GM12892 (cell line): Measurements from ENCODE around the gene CCND3.

Experiments used
- DNase-seq: peaks from one replicate; pipeline ENCODE4 v3.0.0; 2011; ENCODE audit not compliant: insufficient read length
- FAIRE-seq: peaks from 2 replicates; lab custom pipeline; 2011; peaks lifted over from hg19 to GRCh38; lab: Jason Lieb, UNC
- POLR2A ChIP-seq: IDR thresholded peaks from 2 replicates; pipeline ENCODE4 v1.6.1; 2011; ENCODE audit warnings: low read depth, low read length, control low read depth
- POLR2AphosphoS5 ChIP-seq: IDR thresholded peaks from 2 replicates; pipeline ENCODE4 v1.6.1; 2011; ENCODE audit warnings: low read depth, low read length, control low read depth
- TAF1 ChIP-seq: IDR thresholded peaks from 2 replicates; pipeline ENCODE4 v1.6.1; 2011; ENCODE audit warnings: low read depth, mild to moderate bottlenecking, control low read depth, low read length, borderline replicate concordance

CCND3 gene

GRCh38 chr6:41935193-41935574, 6.4 kb downstream of the CCND3 start:
- FAIRE-seq = no peak
- no peak for TF ChIP-seq POLR2A
- no peak for TF ChIP-seq POLR2AphosphoS5
- no peak for TF ChIP-seq TAF1
- no peak for DNase-seq

- TF ChIP-seq POLR2A = 0 out of 2 replicates have a peak, but pooled peaks have one; percentile 33
- TF ChIP-seq POLR2AphosphoS5 = no peak
- FAIRE-seq (no peak), DNase-seq (no peak)
Measured at GRCh38 chr6:41934278-41935192, 7.1 kb downstream of the CCND3 start.

- no peak for DNase-seq
- TF ChIP-seq POLR2AphosphoS5 = no peak
- TF ChIP-seq TAF1 = no peak
- TF ChIP-seq POLR2A = no peak
- no peak for FAIRE-seq
Measured at GRCh38 chr6:41932378-41932777, 9.2 kb downstream of the CCND3 start.

- no peak for DNase-seq
- no peak for FAIRE-seq
- no peak for TF ChIP-seq TAF1
- no peak for TF ChIP-seq POLR2AphosphoS5
- TF ChIP-seq POLR2A = no peak
Measured at GRCh38 chr6:41931792-41932191, 9.8 kb downstream of the CCND3 start.

- TF ChIP-seq POLR2AphosphoS5 = no peak
- TF ChIP-seq TAF1 = no peak
- no peak for TF ChIP-seq POLR2A
- DNase-seq (no peak), FAIRE-seq (no peak)
Measured at GRCh38 chr6:41929924-41930323, 11.7 kb downstream of the CCND3 start.

GRCh38 chr6:41927253-41927652, 14.4 kb downstream of the CCND3 start:
- TF ChIP-seq POLR2A = no peak
- no peak for TF ChIP-seq TAF1
- no peak for DNase-seq
- FAIRE-seq = no peak

GRCh38 chr6:41922154-41922553, 19.5 kb downstream of the CCND3 start:
- no peak for DNase-seq
- FAIRE-seq = no peak
- no peak for TF ChIP-seq POLR2A
- TF ChIP-seq TAF1 = no peak
- no peak for TF ChIP-seq POLR2AphosphoS5

GRCh38 chr6:41921712-41921998, 20.0 kb downstream of the CCND3 start:
- DNase-seq = no peak
- FAIRE-seq = no peak
- TF ChIP-seq POLR2A (no peak), TAF1 (no peak), POLR2AphosphoS5 (no peak)

GRCh38 chr6:41920921-41921711, 20.5 kb downstream of the CCND3 start, which contains the start of the genes BYSL and MED20:
TSS of gene BYSL (plus strand) at chr6:41921499. CDS start at chr6:41921563, 64 bp downstream.
TSS of gene MED20 (minus strand) at chr6:41921139. CDS start at chr6:41921018, 121 bp downstream.
- TF ChIP-seq POLR2AphosphoS5 (peak; percentile 75), POLR2A (peak; percentile 51; the same call in 1 of the 2 replicates), TAF1 (peak; percentile 63; the same call in 1 of the 2 replicates)
- DNase-seq (peak; percentile 90), FAIRE-seq (peak; percentile 78)

- no peak for DNase-seq
- TF ChIP-seq TAF1 = no peak
- FAIRE-seq = no peak
Measured at GRCh38 chr6:41917528-41917927, 24.1 kb downstream of the CCND3 start.

- FAIRE-seq = no peak
- TF ChIP-seq POLR2A (no peak), POLR2AphosphoS5 (no peak), TAF1 (no peak)
- DNase-seq = no peak
Measured at GRCh38 chr6:41914869-41915530, 26.6 kb downstream of the CCND3 start.

GRCh38 chr6:41914343-41914742, 27.3 kb downstream of the CCND3 start:
- FAIRE-seq = no peak
- no peak for TF ChIP-seq TAF1
- TF ChIP-seq POLR2A = no peak
- TF ChIP-seq POLR2AphosphoS5 = no peak
- no peak for DNase-seq
